Astrocyte of the cerebellum (primary cell): ENCODE results near the gene PAM16.
"Not testable (repeated sequence)": the region's sequence is repeated elsewhere in the genome, so short reads cannot be mapped to it uniquely, and the experiment has no call there.

Source experiments
- DNase-seq: peaks from one replicate; pipeline ENCODE4 v3.0.0-alpha.2; 2011; ENCODE audit warnings: low read depth
- H3K4me3 ChIP-seq: 2 replicates; pipeline ENCODE4 v1.5.1; 2011; ENCODE audit warnings: mild to moderate bottlenecking, low read depth, low read length, moderate library complexity
- CTCF ChIP-seq: IDR thresholded peaks from 2 replicates; pipeline ENCODE4 v1.5.1; 2012; ENCODE audit warnings: low read length, low read depth, moderate library complexity, mild to moderate bottlenecking; ENCODE audit errors: missing control alignments
- in situ Hi-C: cut with HindIII; loops from 2 replicates; pipeline ENCODE4 v1.10.0; 2017; ENCODE audit warnings: low sequenced_read_pairs

The PAM16 gene

GRCh38 chr16:4350787-4351659, at the start of gene PAM16:
PAM16 (minus strand) TSS chr16:4351321; CDS start chr16:4351234, 87 bp downstream.
- TF ChIP-seq CTCF: no peak
- peak within 1 kb of the TSS; percentile 68 for H3K4me3 ChIP-seq
- DNase-seq: peak; percentile 83
- in situ Hi-C loops: no loop called here

GRCh38 chr16:4399001-4399730, 48.0 kb upstream of the PAM16 start:
- no peak for TF ChIP-seq CTCF
- in situ Hi-C loops: no loop called here
- DNase-seq: no peak
- no peak overlapping the region for H3K4me3 ChIP-seq

- H3K4me3 ChIP-seq: no peak overlapping the region
- TF ChIP-seq CTCF: no peak
- DNase-seq: no peak
- in situ Hi-C loops: no loop called here
These were observed 44.1 kb upstream of the PAM16 start for GRCh38 chr16:4395055-4395726.

- DNase-seq, H3K4me3 ChIP-seq, in situ Hi-C loops: not testable (repeated sequence)
These were observed 42.7 kb upstream of the PAM16 start for GRCh38 chr16:4393850-4394249.

- DNase-seq: no peak
- no peak for TF ChIP-seq CTCF
- H3K4me3 ChIP-seq: no peak overlapping the region
- in situ Hi-C loops: no loop called here
These were observed 42.1 kb upstream of the PAM16 start for GRCh38 chr16:4393240-4393600.

- no peak for DNase-seq
- in situ Hi-C loops: no loop called here
- no peak for TF ChIP-seq CTCF
- H3K4me3 ChIP-seq: no peak overlapping the region
These were observed 41.5 kb upstream of the PAM16 start for GRCh38 chr16:4392382-4393239.
